GM19438 (cell line): Measurements from ENCODE around the gene CSH1.
"Not testable (repeated sequence)": the region's sequence is repeated elsewhere in the genome, so short reads cannot be mapped to it uniquely, and the experiment has no call there.

Experiments
- ATAC-seq: cut with Tn5 transposase; IDR thresholded peaks from one replicate; pipeline ENCODE4 v1.9.1; 2021; ENCODE audit warnings: low read depth; ENCODE audit not compliant: unreplicated experiment

Gene CSH1

GRCh38 chr17:63896524-63897354 lies at the start of gene CSH1:
Gene CSH1 (minus strand): TSS chr17:63896574. CDS start chr17:63896511, 63 bp downstream.
- not testable (repeated sequence) for ATAC-seq

- no peak for ATAC-seq
These were observed 49.5 kb upstream of the CSH1 start for GRCh38 chr17:63945784-63946439.

- no peak for ATAC-seq
These were observed 48.5 kb upstream of the CSH1 start for GRCh38 chr17:63944736-63945499.

GRCh38 chr17:63943745-63944144 lies 47.4 kb upstream of the CSH1 start:
- ATAC-seq, result no peak

- no peak for ATAC-seq
These were observed 46.1 kb upstream of the CSH1 start for GRCh38 chr17:63942309-63942985.

GRCh38 chr17:63941751-63942150 lies 45.4 kb upstream of the CSH1 start:
- no peak for ATAC-seq

GRCh38 chr17:63941162-63941561 lies 44.8 kb upstream of the CSH1 start:
- ATAC-seq, result no peak

GRCh38 chr17:63940584-63940983 lies 44.2 kb upstream of the CSH1 start:
- ATAC-seq, result no peak

- no peak for ATAC-seq
These were observed 43.5 kb upstream of the CSH1 start for GRCh38 chr17:63939884-63940283.

GRCh38 chr17:63939401-63939800 lies 43.0 kb upstream of the CSH1 start:
- no peak for ATAC-seq

- ATAC-seq, result no peak
These were observed 41.5 kb upstream of the CSH1 start for GRCh38 chr17:63937920-63938319.

GRCh38 chr17:63937319-63937718 lies 40.9 kb upstream of the CSH1 start:
- ATAC-seq, result no peak

- ATAC-seq, result no peak
These were observed 38.1 kb upstream of the CSH1 start for GRCh38 chr17:63934183-63935112.

- no peak for ATAC-seq
These were observed 37.2 kb upstream of the CSH1 start for GRCh38 chr17:63933598-63933997.

GRCh38 chr17:63932721-63933120 lies 36.3 kb upstream of the CSH1 start:
- ATAC-seq, result peak; percentile 11

GRCh38 chr17:63931981-63932561 lies 35.7 kb upstream of the CSH1 start, which contains the start of gene CD79B:
Gene CD79B (minus strand): TSS chr17:63932331. CDS start chr17:63932261, 70 bp downstream.
- ATAC-seq, result peak; percentile 76

- no peak for ATAC-seq
These were observed 34.7 kb upstream of the CSH1 start for GRCh38 chr17:63930951-63931575.

GRCh38 chr17:63929860-63930766 lies 33.7 kb upstream of the CSH1 start:
- ATAC-seq, result no peak
